Tibial nerve (tissue), 4 donors: Measurements from ENCODE around the gene SEC22C. TPM values are rescaled to one million over a fixed set of nuclear protein-coding genes. Genes with fewer than 3 reads are reported as not detected.

Experiments
- DNase-seq, 2 donors: peaks; one replicate each; pipeline ENCODE4 v3.0.0-alpha.2; 2019; ENCODE audit warnings: low spot score in 2 of 2
- H3K27ac ChIP-seq, 4 donors: fragments of 200-600 bp; sonication (generic) in 3 of 4; one replicate each; pipeline ENCODE4 v1.5.1; 2017 to 2019; ENCODE audit warnings: mild to moderate bottlenecking in 1 of 4
- H3K27me3 ChIP-seq, 2 donors: fragments of 200-600 bp; sonication (generic) in 1 of 2; one replicate each; pipeline versions ENCODE4 v1.5.1 to v1.6.0; 2017 to 2019
- H3K36me3 ChIP-seq, 3 donors: fragments of 200-600 bp; sonication (generic); one replicate each; pipeline ENCODE4 v1.5.1; 2018 to 2019
- H3K4me1 ChIP-seq, 4 donors: fragments of 200-600 bp; sonication (generic) in 3 of 4; one replicate each; pipeline ENCODE4 v1.5.1; 2017 to 2019
- H3K4me3 ChIP-seq, 4 donors: fragments of 200-600 bp; sonication (generic) in 3 of 4; one replicate each; pipeline ENCODE4 v1.5.1; 2017 to 2019; ENCODE audit warnings: mild to moderate bottlenecking in 1 of 4, moderate library complexity in 1 of 4
- H3K9me3 ChIP-seq, 4 donors: fragments of 200-600 bp; sonication (generic) in 3 of 4; one replicate each; pipeline ENCODE4 v1.5.1; 2017 to 2019
- CTCF ChIP-seq, 5 experiments: fragments of 200-600 bp in 3 of 5; fragments of 450-650 bp in 2 of 5; sonication (generic) in 3 of 5; IDR thresholded peaks; one replicate each; pipeline ENCODE4 v1.5.1; 2016 to 2019; ENCODE audit warnings: antibody characterized with exemption in 5 of 5, mild to moderate bottlenecking in 3 of 5, moderate library complexity in 2 of 5
- EP300 ChIP-seq, 2 donors: sonication (generic); formaldehyde crosslinking; IDR thresholded peaks; one replicate each; pipeline ENCODE4 v1.6.1; 2017; ENCODE audit warnings: antibody characterized with exemption in 2 of 2, mild to moderate bottlenecking in 1 of 2
- POLR2A ChIP-seq, 2 donors: fragments of 450-650 bp; IDR thresholded peaks; one replicate each; pipeline ENCODE4 v1.6.1; 2017; ENCODE audit warnings: antibody characterized with exemption in 2 of 2, mild to moderate bottlenecking in 2 of 2, moderate library complexity in 2 of 2
- WGBS, 2 donors: methylation state at CpG; one replicate each; pipeline ENCODE4 v1.1.5; 2018; 5-methylcytosine and 5-hydroxymethylcytosine counted together
- total RNA-seq, 4 donors: library from RNA; depleted of rRNA; stranded (reverse); fragments of >200 nt; gene quantifications; one replicate each; pipeline ENCODE4 v1.1.0, GENCODE V29; 2016

The SEC22C gene
- total RNA-seq, result 10 to 100 TPM; 74.1 to 95.3 (median 86.1) TPM

- no peaks in the 10 kb centered on the region for H3K9me3 ChIP-seq
- WGBS, 2 donors, result 0 to 1% methylated on average over 36 to 46 of the region's 77 CpGs
- peak in 2 of 5 experiments; percentile 19 to 31 for TF ChIP-seq CTCF (IDR thresholded peaks at IDR 0.05)
- TF ChIP-seq POLR2A (IDR thresholded peaks at IDR 0.05), result peak; percentile 45 to 86
- peak; percentile 62 to 96 for TF ChIP-seq EP300 (IDR thresholded peaks at IDR 0.05)
These were observed at the start of gene SEC22C for GRCh38 chr3:42581709-42582473. Gene SEC22C, minus strand, starts transcription at chr3:42581967. Its CDS starts 12,921 bp downstream, at chr3:42569046.

GRCh38 chr3:42613462-42613861, 31.7 kb upstream of the SEC22C start:
- TF ChIP-seq CTCF (IDR thresholded peaks at IDR 0.05) (peak in 3 of 5 experiments; percentile 22 to 41 (median 30)), EP300 (IDR thresholded peaks at IDR 0.05) (no peak)
- no peak overlapping the region for H3K4me3 ChIP-seq
- peaks cover 0 to 69% (median 18%) of the 10 kb centered on the region in 4 donors for H3K4me1 ChIP-seq
- no peaks in the 10 kb centered on the region for H3K27me3 ChIP-seq
- H3K36me3 ChIP-seq, result peaks cover 0 to 27% (median 2%) of the 10 kb centered on the region in 3 donors
- WGBS, 2 donors, result 77 to 78% methylated on average over 2 of the region's 2 CpGs
- H3K27ac ChIP-seq, result peak overlapping the region in 2 of 4 donors; percentile 31 to 74
- no peaks in the 10 kb centered on the region for H3K9me3 ChIP-seq
- DNase-seq, result no peak

More at GRCh38 chr3:42581709-42582473, at the start of gene SEC22C:
- DNase-seq, result peak; percentile 86 to 89
- Histone ChIP-seq H3K36me3 (no peaks in the 10 kb centered on the region), H3K4me1 (peaks cover 0 to 27% (median 7%) of the 10 kb centered on the region in 4 donors), H3K27me3 (no peaks in the 10 kb centered on the region), H3K27ac (peak within 1 kb of the TSS; percentile 85 to 93 (median 88)), H3K4me3 (peak within 1 kb of the TSS; percentile 69 to 92 (median 72))

- no peak for DNase-seq
- no peak overlapping the region for H3K4me3 ChIP-seq
- H3K9me3 ChIP-seq, result no peaks in the 10 kb centered on the region
- H3K36me3 ChIP-seq, result peaks cover 0 to 27% (median 0%) of the 10 kb centered on the region in 3 donors
- no peaks in the 10 kb centered on the region for H3K27me3 ChIP-seq
- H3K4me1 ChIP-seq, result peaks cover 0 to 74% (median 20%) of the 10 kb centered on the region in 4 donors
- WGBS, 2 donors, result 85 to 90% methylated on average over 3 of the region's 3 CpGs
- peak overlapping the region in 2 of 4 donors; percentile 31 to 74 for H3K27ac ChIP-seq
- TF ChIP-seq EP300 (IDR thresholded peaks at IDR 0.05), result no peak
These were observed 31.2 kb upstream of the SEC22C start for GRCh38 chr3:42612928-42613327.

- Histone ChIP-seq H3K4me1 (peaks cover 0 to 74% (median 20%) of the 10 kb centered on the region in 4 donors), H3K36me3 (peaks cover 0 to 27% (median 0%) of the 10 kb centered on the region in 3 donors), H3K27ac (peak overlapping the region in 3 of 4 donors; percentile 0 to 74 (median 41)), H3K9me3 (no peaks in the 10 kb centered on the region), H3K27me3 (no peaks in the 10 kb centered on the region), H3K4me3 (no peak overlapping the region)
- 76 to 82% methylated on average over 1 of the region's 1 CpG for WGBS, 2 donors
- TF ChIP-seq CTCF (IDR thresholded peaks at IDR 0.05), result no peak
- TF ChIP-seq EP300 (IDR thresholded peaks at IDR 0.05), result no peak
- TF ChIP-seq POLR2A (IDR thresholded peaks at IDR 0.05), result no peak
- DNase-seq, result no peak
These were observed 30.4 kb upstream of the SEC22C start for GRCh38 chr3:42612217-42612616.

- no peak for DNase-seq
- Histone ChIP-seq H3K27ac (peak overlapping the region; percentile 2 to 74 (median 47)), H3K4me1 (peaks cover 0 to 70% (median 23%) of the 10 kb centered on the region in 4 donors), H3K27me3 (no peaks in the 10 kb centered on the region), H3K4me3 (no peak overlapping the region), H3K36me3 (peaks cover 0 to 35% (median 0%) of the 10 kb centered on the region in 3 donors), H3K9me3 (no peaks in the 10 kb centered on the region)
- TF ChIP-seq EP300 (IDR thresholded peaks at IDR 0.05) (no peak), POLR2A (IDR thresholded peaks at IDR 0.05) (no peak), CTCF (IDR thresholded peaks at IDR 0.05) (no peak)
- 69 to 80% methylated on average over 1 of the region's 1 CpG for WGBS, 2 donors
These were observed 29.2 kb upstream of the SEC22C start for GRCh38 chr3:42610976-42611375.
